Brain microvascular endothelial cell (primary cell): Measurements from ENCODE around the gene STRN4.
A peak's percentile ranks its signal among the peaks of the same experiment; 100 is the strongest.

ENCODE experiments used
- DNase-seq: peaks from one replicate; pipeline ENCODE4 v3.0.0-alpha.2; 2020
- H3K27ac ChIP-seq: fragments of 250-450 bp; sonication (Bioruptor Pico); 2 replicates; pipeline ENCODE4 v1.5.1; 2020; ENCODE audit warnings: mild to moderate bottlenecking, moderate library complexity
- H3K27me3 ChIP-seq: fragments of 250-450 bp; sonication (Bioruptor Pico); replicated peaks from 2 replicates; pipeline ENCODE4 v1.5.1; 2020; ENCODE audit warnings: mild to moderate bottlenecking
- H3K36me3 ChIP-seq: fragments of 250-450 bp; sonication (Bioruptor Pico); replicated peaks from 2 replicates; pipeline ENCODE4 v1.5.1; 2020; ENCODE audit warnings: mild to moderate bottlenecking
- H3K4me3 ChIP-seq: 2 replicates; pipeline ENCODE4 v1.5.1; 2011; ENCODE audit warnings: low read depth, mild to moderate bottlenecking, control low read depth, low read length, moderate library complexity
- CTCF ChIP-seq: IDR thresholded peaks from 2 replicates; pipeline ENCODE4 v1.5.1; 2011; ENCODE audit warnings: low read depth, mild to moderate bottlenecking, moderate library complexity, low read length, control low read depth, inconsistent platforms; ENCODE audit errors: missing control alignments
- in situ Hi-C: cut with HindIII; loops from 2 replicates; pipeline ENCODE4 v1.10.0; 2017; ENCODE audit warnings: low sequenced_read_pairs, low pct_ligation_motif_present

The STRN4 gene

GRCh38 chr19:46723023-46723461 is 23.2 kb downstream of the STRN4 start:
- no peak overlapping the region for H3K27ac ChIP-seq
- peaks cover 88% of the 10 kb centered on the region for H3K36me3 ChIP-seq
- no peaks in the 10 kb centered on the region for H3K27me3 ChIP-seq
- no peak for TF ChIP-seq CTCF
- DNase-seq: no peak
- H3K4me3 ChIP-seq: no peak overlapping the region
- in situ Hi-C loops: no loop called here

GRCh38 chr19:46722421-46723022 is 23.7 kb downstream of the STRN4 start:
- in situ Hi-C loops: no loop called here
- TF ChIP-seq CTCF: no peak
- Histone ChIP-seq H3K27me3 (no peaks in the 10 kb centered on the region), H3K4me3 (no peak overlapping the region), H3K36me3 (peaks cover 83% of the 10 kb centered on the region), H3K27ac (no peak overlapping the region)
- no peak for DNase-seq

GRCh38 chr19:46722004-46722380 is 24.3 kb downstream of the STRN4 start:
- in situ Hi-C loops: no loop called here
- Histone ChIP-seq H3K27ac (no peak overlapping the region), H3K36me3 (peaks cover 78% of the 10 kb centered on the region), H3K4me3 (no peak overlapping the region), H3K27me3 (no peaks in the 10 kb centered on the region)
- DNase-seq: no peak
- no peak for TF ChIP-seq CTCF

- DNase-seq: no peak
- no peak overlapping the region for H3K4me3 ChIP-seq
- H3K27me3 ChIP-seq: no peaks in the 10 kb centered on the region
- no peak overlapping the region for H3K27ac ChIP-seq
- in situ Hi-C loops: no loop called here
- TF ChIP-seq CTCF: peak; percentile 53
- H3K36me3 ChIP-seq: peaks cover 72% of the 10 kb centered on the region
Measured at GRCh38 chr19:46721269-46722003, 24.8 kb downstream of the STRN4 start.

GRCh38 chr19:46720503-46721239 is 25.6 kb downstream of the STRN4 start:
- H3K27ac ChIP-seq: no peak overlapping the region
- H3K36me3 ChIP-seq: peaks cover 66% of the 10 kb centered on the region
- no peak for TF ChIP-seq CTCF
- in situ Hi-C loops: no loop called here
- H3K4me3 ChIP-seq: no peak overlapping the region
- DNase-seq: no peak
- H3K27me3 ChIP-seq: no peaks in the 10 kb centered on the region
